CD4-positive, alpha-beta T cell treated with Interleukin-6 for 4 hours (primary cell): ENCODE results near the gene PYDC1.
"Not testable (repeated sequence)": the region's sequence is repeated elsewhere in the genome, so short reads cannot be mapped to it uniquely, and the experiment has no call there.

ENCODE experiments used
- DNase-seq: peaks from one replicate; pipeline ENCODE4 v3.0.0-alpha.2; 2020; ENCODE audit warnings: mixed read lengths

PYDC1 gene

GRCh38 chr16:31177136-31177535 is 39.8 kb downstream of the PYDC1 start:
- peak; percentile 67 for DNase-seq

DNA sequence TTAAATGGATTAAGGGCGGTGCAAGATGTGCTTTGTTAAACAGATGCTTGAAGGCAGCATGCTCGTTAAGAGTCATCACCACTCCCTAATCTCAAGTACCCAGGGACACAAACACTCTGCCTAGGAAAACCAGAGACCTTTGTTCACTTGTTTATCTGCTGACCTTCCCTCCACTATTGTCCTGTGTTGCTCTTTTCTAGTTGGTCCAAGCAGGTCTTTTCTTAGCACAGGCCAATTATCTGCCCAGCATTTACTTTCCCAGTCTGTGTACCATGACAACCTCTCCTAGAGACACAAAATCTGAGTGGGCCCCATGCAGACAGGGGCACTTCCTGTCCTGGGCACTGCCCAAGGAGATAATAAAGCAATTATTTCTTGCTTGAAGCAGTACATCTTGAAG is 46.9 kb downstream of the PYDC1 start:
- not testable (repeated sequence) for DNase-seq

GRCh38 chr16:31168848-31169247 is 48.1 kb downstream of the PYDC1 start:
- no peak for DNase-seq

DNA sequence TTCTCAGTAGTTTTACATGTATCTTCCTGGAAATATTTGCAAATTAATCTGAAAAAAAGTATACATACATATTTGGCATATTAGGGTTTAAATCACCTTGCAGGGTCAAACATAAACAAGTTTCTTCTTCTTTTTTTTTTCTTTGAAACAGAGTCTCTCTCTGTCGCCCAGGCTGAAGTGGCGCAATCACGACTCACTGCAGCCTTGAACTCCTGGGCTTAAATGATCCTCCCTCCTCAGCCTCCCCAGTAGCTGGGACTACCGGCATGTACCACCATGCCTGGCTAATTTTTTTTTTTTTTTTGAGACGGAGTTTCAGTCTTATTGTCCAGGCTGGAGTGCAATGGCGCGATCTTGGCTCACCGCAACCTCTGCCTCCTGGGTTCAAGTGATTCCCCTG is 49.6 kb downstream of the PYDC1 start:
- no peak for DNase-seq
